Epithelial cell of prostate (primary cell): ENCODE measurements around the gene FAM107B.

Experiments
- DNase-seq: peaks from one replicate; pipeline ENCODE4 v3.0.0-alpha.2; 2011; ENCODE audit warnings: low read depth, low spot score
- H3K27ac ChIP-seq: fragments of 450-650 bp; 2 replicates; pipeline ENCODE4 v1.5.1; 2017; ENCODE audit warnings: mild to moderate bottlenecking

Gene FAM107B

DNA sequence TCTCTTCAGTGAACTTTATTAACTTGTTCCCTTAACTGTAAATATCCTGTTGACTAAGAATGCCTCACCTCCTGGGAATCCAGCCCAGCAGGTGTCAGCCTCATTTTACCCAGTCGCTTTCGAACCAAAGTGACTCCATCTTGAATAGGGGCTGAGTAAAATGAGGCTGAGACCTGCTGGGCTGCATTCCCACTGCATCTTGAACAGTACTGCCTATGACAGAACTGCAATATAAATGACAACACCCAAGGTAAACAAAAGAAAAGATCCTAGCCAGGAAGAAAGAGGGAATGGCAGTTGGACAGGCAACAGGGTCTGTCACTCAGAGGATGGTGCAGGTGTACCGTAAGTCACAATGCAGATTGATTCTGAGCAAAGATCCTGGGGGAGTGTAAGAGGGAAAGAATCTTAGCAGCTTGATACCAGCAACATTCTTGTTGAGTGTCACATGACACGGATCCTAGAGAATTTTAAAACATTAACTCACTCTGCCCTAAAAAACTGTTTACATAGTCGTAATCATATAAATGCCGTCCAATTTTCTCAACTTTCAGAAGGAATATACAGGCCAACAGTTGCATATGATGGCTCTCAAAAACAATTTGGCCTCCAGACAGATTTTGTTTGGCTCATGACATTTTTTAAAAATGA lies 4.4 kb upstream of the FAM107B start:
- DNase-seq: peak; percentile 5

DNA sequence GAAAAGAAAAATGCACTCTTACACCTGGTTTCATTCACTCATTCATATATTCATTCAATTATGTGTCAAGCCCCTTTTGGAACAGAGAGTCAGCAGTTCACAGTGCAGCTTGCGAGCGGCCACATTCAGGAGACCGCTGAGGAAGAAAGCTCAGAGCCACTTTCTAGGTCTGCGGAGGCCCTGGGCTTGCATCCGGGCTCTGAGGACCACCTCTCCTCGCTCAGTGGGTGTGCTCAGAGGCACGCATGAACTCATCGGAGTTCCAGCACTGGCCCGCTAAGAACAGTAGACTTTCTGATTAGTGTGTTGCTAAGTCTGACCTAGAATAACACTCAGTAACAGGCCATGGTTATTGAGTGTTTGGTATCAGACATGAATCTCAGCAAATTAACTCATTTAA lies 1.8 kb upstream of the FAM107B start:
- DNase-seq: no peak
- H3K27ac ChIP-seq: no peak overlapping the region

More for the DNA sequence above, 4.4 kb upstream of the FAM107B start:
- peak overlapping the region; percentile 4 for H3K27ac ChIP-seq

DNA sequence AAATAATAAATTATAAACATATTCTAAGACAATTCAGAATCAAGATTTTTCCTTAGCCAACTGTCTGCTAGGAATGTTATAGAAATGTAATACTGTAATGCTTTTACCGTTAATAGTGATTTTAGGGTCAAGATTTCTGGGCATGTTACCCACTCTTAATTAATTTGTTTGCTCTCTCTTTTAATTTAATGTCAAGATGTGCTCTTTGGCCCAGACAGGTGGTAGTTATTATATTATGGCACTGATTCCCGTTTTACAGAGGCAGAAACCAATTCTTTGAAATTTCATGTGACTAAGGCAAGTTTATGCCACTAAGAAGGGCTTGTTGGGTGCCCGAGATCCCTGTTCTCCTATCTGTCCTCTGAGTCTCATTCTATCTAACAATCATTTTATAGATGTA lies 959 bp upstream of the FAM107B start:
- H3K27ac ChIP-seq: no peak overlapping the region
- no peak for DNase-seq

DNA sequence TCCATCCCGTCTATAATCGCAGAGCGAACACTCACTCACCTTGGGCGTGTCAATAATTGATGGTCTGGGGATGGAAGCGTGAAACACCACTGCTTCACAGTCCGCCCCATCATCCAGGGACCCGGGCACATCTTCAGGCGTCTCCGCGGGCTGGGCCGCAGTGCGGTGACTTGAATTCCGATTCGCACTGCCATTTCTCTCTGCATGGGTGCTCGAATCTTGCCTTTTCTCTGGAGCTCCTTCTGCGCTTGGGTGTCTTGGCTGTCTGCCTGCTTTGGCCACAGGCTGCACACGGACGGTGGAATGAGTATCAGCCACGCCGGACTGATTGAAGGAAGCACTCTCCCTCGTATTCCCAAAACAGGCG lies 500 bp downstream of the FAM107B start:
- DNase-seq: no peak
- H3K27ac ChIP-seq: no peak overlapping the region

DNA sequence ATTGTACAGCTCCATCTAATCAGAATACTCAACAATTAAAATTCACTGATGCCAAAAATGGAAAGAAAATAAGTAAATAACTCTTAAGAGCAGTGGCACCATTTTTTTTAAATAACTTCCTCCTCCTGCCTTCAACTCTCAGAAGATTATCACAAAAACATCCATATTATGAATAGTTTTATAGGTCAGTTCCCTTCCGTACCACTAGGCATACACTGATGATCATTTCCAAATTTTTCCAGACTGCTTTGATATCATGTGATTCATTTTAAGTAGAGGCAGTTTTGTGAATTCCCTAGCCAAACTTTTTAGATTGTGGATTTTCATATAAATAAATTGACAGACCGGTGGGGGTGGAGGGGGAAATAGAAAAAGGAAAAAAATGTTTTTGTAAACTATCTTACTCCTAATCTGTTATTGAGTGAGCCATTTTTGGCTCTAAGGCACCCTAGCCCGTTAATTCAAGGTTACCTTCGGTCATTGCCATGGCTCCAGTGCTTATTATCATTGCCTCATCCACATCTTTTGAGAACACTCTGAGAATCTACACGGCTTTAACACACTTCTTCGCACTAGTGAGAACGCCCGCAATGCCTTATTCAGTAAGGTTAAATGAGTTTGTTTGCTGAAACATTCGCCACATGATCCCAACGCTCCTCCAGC lies 1.0 kb downstream of the FAM107B start:
- DNase-seq: no peak
- H3K27ac ChIP-seq: no peak overlapping the region

DNA sequence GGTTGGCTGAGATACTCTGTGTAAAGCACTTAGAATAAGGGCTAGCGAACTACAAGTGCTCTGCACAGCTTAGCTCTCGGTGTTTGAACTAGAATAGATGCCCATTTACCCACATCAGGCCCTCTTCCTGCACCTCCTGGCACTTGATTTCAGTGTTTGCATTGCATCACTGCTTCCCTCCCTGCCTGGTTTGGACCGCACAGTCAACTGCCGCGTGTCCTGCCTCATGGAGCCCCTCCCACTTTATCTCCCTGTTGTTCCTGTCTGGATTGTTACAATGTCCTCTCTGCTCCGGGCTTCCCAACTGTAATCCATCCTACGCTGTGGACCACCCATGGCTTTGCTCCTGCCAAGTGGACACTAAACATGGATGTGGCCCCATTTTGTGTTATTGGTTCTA lies 2.3 kb downstream of the FAM107B start:
- DNase-seq: no peak
- H3K27ac ChIP-seq: no peak overlapping the region

DNA sequence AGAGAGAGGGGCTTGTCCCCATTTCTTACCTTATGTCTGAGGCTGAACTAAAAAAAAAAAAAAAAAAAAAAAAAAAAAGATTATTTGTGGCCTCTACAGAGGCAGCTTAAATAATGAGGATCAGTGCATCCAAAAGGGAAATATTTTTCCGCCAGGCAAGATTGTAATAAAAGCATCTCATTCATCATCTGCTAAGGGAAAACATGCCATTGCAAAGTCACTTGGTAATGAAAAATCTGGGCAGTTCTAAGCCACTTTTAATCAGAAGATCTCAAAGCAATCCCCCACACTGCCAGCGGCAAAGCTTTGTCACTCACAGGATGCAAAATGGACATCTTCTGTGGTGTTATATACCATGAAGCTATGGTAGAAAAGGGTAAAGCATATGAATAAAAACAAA lies 3.8 kb downstream of the FAM107B start:
- DNase-seq: no peak
- no peak overlapping the region for H3K27ac ChIP-seq

DNA sequence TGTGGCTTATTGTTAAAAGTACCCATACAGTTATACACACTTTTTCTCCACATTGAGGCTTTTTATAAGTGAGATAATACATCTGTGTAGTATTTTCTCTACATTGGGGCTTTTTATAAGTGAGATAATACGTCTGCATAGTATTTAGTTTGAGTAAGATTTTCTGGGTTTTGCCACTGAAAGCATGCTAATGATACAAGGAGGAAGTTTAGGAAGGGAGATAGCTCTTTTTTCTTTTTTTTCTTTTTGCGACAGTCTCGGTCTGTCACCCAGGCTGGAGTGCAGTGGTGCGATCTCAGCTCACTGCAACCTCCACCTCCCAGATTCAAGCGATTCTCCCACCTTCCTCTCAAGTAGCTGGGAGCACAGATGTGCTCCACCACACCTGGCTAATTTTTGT lies 13.3 kb downstream of the FAM107B start:
- H3K27ac ChIP-seq: no peak overlapping the region
- DNase-seq: no peak

DNA sequence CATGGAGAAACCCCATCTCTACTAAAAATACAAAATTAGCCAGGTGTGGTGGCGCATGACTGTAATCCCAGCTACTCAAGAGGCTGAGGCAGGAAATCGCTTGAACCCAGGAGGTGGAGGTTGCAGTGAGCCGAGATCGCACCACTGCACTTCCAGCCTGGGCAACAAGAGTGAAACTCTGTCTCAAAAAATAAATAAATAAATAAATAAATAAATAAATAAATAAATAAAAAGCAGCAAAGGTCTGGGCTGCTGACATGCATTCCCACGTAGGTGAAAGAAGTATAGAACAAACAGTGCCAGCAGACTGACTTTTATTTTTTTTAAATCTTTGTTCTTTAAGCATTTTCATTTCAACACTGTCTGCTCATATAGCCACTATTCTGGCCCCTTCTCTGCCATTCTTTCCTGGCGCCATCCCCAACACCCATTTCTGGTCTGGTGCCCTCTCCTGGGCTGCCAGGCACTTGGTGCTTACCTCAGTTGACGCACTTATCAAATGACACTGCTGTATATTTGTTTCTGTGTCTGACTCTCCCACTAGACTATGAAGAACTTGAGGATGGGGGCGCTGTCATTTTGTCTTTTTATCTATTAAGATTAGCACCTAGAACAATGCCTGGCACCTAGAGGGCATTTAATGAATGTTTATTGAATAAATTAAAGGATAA lies 15.6 kb downstream of the FAM107B start:
- DNase-seq: no peak
- no peak overlapping the region for H3K27ac ChIP-seq

DNA sequence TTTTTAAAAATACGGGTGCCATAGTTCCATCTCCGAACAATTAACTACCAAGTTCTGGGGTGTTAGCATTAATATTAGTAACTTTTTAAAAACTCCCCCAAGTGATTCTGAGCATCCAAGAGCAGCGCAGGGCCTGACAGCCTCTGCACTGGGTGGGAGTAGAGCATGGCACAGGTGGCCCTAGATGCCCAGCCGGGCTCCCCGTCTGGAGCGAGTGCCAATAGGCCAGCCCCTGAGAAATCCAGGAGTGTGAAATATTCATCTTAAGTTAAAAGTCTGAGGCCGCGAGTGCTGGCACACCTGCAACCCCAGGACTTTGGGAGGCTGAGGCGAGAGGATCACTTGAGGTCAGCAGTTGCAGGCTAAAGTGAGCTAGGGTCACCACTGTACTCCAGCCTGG lies 16.2 kb downstream of the FAM107B start:
- H3K27ac ChIP-seq: no peak overlapping the region
- DNase-seq: no peak

DNA sequence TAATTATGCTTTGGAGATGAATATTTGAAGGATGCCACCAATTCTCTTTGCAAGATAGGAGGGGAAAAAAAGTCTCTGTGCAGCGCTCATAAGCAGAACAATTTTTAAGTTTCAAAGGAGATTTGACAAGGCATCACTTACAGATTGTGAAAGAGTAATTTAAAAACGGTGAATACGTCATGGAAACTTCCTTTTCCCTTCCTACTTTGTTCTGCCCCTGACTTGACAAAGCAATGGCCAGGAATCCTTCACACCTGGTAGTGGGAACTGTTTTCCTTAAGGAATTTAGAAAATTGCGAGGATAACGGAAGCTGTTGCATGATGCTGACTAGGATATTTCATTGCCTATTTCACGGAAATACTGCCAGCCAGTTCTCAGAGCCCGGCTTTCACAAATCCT lies 16.7 kb downstream of the FAM107B start:
- no peak overlapping the region for H3K27ac ChIP-seq

DNA sequence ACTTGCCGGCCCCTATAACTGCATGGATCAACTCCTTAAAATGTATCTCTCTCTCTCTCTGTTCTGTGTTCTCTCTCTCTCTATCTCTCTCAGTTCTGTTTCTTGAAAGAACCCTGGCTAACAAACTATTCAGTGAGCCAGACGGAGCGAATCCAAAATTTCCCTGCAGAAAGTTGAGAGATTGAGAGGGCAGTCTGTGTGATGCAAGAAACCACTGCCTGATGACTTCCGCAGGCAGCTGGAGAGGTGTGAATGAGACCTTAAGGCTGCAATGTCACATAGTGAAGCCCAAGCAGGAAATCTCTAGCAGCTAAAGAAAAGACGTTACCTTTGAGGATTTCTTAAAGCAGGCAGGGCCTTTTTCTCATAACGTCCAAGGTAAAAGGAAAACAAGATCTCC lies 17.3 kb downstream of the FAM107B start:
- DNase-seq: no peak
- H3K27ac ChIP-seq: no peak overlapping the region

More for the DNA sequence above, 16.7 kb downstream of the FAM107B start:
- DNase-seq: no peak

DNA sequence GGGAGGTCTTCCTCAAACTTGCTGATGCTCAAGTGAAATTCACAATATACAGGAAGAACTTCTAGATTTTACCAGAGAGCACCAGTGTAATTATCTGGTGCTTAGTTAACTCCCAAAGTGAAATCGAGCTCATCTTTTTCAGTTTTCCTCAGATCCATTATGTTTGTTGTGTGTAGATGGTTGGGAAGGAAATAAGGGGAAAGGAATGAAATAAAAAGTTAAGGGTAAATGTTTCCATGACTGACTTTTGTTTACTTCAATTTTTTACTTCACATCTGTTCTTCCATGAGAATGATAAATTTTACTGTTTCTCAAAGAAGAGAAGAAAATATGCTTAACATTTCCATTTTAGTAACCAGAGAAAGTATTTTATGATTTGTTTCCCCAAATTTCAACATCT lies 21.3 kb downstream of the FAM107B start:
- no peak for DNase-seq

DNA sequence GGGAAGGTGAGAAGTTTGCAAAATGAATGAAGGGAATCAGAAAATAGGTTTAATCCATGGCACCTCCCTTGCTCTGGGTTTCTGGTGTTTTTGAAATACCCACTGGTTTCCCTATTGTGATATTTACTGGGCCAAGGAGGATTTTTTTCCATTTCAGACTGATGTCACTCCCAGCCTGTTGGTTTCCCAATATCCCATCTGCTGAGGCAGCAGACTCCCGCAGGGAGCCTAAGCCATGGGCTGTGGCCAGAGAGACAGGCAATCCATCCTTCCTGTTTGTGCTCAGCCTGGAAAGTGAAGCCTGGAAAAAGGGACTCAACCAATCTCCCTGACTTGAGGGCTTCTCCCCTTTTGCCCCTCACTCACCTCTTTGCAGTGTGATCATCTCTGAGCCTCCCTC lies 22.8 kb downstream of the FAM107B start:
- no peak for DNase-seq
- H3K27ac ChIP-seq: no peak overlapping the region

More for the DNA sequence above, 21.3 kb downstream of the FAM107B start:
- no peak overlapping the region for H3K27ac ChIP-seq

DNA sequence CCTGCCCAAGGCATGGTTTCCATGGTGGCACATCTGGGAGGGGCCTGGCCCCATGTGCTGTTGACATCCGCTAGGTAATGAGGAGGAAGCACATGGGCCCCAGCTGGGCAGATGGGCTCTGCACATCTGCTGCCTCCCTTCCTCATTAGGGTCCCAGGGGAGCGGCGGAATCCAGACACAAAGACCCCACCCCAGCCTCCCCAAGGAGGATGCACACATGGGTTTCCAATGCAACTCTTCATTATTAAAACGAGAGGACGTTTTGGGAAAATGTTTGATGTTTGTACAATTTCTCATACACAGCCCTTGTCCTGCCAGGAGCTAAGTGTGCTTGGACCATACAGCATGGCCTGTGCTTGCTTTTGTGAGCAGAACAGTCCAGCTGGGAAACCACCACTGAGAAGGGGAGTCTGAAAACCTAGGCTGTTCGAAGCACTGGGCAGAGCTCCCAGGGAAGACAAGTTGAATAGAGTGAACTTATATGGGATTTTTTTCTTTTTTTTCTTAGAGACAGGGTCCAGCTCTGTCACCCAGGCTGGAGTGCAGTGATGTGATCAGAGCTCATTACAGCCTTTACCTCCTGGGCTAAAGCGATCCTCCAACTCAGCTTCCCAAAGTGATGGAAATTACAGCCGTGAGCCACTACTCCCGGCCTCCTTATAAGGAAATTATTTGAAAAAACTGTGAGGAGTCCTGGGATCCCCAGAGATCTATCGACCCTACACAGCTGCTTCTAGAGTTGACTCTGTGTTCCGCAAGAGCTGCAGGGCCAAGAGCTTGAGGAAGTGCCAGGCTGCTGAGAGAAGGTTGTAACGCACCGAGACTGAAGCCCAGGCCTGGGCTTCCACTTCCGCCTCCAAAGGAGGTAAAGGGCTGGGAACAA lies 23.4 kb downstream of the FAM107B start:
- DNase-seq: no peak
- no peak overlapping the region for H3K27ac ChIP-seq

DNA sequence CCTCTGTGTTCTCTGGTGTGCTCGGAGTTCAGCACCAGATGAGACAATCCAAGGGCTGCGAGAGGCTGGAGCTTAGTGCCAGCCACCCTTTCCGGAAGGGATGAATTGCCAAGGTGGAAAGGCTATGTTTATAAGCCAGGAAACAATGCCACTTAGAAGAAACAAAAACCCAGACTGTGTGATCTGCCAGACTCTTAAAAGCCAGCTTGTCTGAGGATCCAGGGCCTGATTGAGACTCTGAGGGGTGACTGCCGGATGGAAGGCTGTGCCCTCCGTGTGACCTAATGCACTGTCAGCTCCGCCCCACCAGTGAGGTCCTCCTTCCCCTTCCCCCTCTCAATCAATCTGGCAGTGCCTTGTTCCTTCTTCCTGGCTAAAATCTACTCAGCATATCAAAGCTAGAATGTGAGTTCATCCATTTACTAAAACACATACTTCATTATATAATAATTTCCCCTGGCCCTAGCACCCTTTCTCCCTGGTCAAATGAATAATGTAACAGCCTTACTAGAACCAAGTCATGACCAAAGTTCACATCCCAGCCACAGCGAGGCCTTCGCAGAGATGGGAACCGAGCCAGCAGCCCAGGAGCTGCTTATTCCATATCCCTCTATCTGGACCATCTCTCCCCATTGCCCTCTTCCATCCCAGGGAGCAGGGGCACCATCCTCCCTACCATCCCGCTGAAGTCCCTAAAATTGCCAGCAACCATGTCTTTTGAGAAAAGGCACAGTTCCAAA lies 25.5 kb downstream of the FAM107B start:
- H3K27ac ChIP-seq: no peak overlapping the region
- DNase-seq: no peak

DNA sequence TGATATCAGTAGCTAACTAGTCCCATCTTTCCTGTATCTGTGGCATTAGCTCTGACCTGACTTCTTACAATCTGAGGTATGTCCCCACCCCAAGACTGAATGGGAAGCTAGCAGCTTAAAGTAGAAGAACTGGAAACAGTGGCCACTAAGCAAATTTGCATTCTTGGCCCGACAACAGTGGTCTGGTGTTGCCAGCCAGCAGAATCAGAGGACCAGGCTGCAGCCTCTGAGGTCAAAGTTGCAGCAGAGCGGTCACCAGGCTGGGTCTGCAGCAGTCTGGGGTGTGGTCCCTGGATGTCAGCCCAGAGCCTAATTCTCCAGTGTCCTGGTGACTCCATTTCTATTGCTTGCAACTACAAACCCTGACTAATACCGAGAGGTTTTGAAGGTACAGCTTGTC lies 26.3 kb downstream of the FAM107B start:
- H3K27ac ChIP-seq: no peak overlapping the region
- DNase-seq: no peak

DNA sequence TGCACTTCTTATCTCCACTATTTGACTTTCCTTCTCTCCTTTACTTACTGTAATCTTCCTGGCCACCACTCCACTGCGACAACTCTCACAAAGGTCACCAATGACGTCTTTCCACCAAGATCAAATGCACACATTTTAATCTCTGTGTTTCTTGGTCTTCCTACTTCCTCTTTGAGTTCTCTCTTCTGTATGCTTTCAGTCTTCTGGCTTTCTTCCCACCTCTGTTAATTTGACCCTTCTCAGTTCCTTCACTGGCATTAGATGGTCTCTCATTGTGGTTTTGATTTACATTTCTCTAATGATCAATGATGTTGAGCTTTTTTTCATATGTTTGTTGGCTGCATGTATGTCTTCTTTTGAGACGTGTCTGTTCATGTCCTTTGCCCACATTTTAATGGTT lies 31.9 kb downstream of the FAM107B start:
- no peak for DNase-seq
- no peak overlapping the region for H3K27ac ChIP-seq

DNA sequence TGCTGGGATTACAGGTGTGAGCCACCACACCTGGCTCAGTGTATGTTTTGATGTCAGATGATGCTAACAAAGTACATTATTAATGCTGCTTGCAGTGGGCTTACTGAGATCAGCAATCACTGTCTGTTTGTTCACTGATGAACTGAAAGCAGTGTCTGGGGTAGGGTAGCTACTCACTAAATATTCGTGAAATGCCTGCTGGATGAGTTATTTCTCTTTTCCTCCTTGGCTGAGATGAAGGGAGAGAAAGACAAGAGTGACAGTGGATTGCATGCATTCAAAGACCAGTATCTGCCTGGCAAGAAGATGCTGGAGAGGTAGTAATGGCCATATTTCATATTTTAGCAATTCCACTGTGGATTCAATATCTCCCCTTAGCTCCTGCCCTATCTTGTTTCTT lies 32.3 kb downstream of the FAM107B start:
- no peak for DNase-seq
- no peak overlapping the region for H3K27ac ChIP-seq

DNA sequence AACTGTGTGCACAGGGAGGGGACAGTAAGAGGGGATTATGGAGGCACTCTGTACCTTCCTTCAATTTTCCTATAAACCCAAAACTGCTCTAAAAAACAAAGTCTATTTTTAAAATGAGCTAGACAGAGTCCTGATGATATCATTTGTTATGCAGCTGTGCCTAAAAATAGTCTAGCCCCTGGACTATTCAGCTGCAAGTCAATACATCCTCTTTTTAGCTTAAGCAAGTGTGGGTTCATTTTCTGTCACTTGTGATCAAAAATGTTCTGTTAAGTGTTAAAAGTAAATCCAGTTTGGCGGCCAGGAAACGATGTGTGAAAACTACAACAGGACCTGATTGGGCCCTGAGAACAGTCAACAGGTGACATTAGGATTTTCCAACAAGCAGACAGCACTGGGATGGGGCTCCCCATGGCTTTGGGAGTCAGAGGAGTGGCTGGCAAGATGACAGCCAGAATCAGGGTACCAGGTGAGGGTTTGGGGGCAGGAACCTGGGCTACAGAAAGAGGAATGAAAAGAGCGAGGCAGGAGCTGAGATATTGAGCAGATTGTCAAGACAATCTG lies 33.9 kb downstream of the FAM107B start:
- no peak for DNase-seq
- no peak overlapping the region for H3K27ac ChIP-seq
